GM18505 (cell line): ENCODE results near the gene LRRC4C.

ENCODE experiments used
- ATAC-seq: cut with Tn5 transposase; IDR thresholded peaks from one replicate; pipeline ENCODE4 v1.9.1; 2021; ENCODE audit not compliant: unreplicated experiment
- POLR2A ChIP-seq: IDR thresholded peaks from 4 replicates; pipeline ENCODE4 v1.6.1; 2011; ENCODE audit warnings: borderline replicate concordance; ENCODE audit not compliant: insufficient read depth, insufficient read length; ENCODE audit errors: extremely low read depth

The LRRC4C gene

GRCh38 chr11:41146326-41146725 lies 313.1 kb downstream of the LRRC4C start:
- no peak for ATAC-seq
- TF ChIP-seq POLR2A, result no peak

GRCh38 chr11:41145420-41145819 lies 314.0 kb downstream of the LRRC4C start:
- ATAC-seq, result no peak

GRCh38 chr11:41134971-41135370 lies 324.5 kb downstream of the LRRC4C start:
- TF ChIP-seq POLR2A, result no peak
- ATAC-seq, result no peak

More at GRCh38 chr11:41145420-41145819, 314.0 kb downstream of the LRRC4C start:
- no peak for TF ChIP-seq POLR2A

GRCh38 chr11:41133023-41133422 lies 326.4 kb downstream of the LRRC4C start:
- no peak for TF ChIP-seq POLR2A
- ATAC-seq, result no peak

- no peak for ATAC-seq
- no peak for TF ChIP-seq POLR2A
These were observed 337.9 kb downstream of the LRRC4C start for GRCh38 chr11:41121600-41121999.

GRCh38 chr11:41119484-41119883 lies 340.0 kb downstream of the LRRC4C start:
- ATAC-seq, result no peak
- TF ChIP-seq POLR2A, result no peak

- TF ChIP-seq POLR2A, result no peak
- ATAC-seq, result no peak
These were observed 340.9 kb downstream of the LRRC4C start for GRCh38 chr11:41118521-41118920.

- no peak for ATAC-seq
- TF ChIP-seq POLR2A, result no peak
These were observed 342.5 kb downstream of the LRRC4C start for GRCh38 chr11:41116970-41117369.

GRCh38 chr11:41115066-41115465 lies 344.4 kb downstream of the LRRC4C start:
- TF ChIP-seq POLR2A, result no peak
- no peak for ATAC-seq

GRCh38 chr11:41113160-41113559 lies 346.3 kb downstream of the LRRC4C start:
- no peak for ATAC-seq
- no peak for TF ChIP-seq POLR2A

- no peak for ATAC-seq
- no peak for TF ChIP-seq POLR2A
These were observed 348.9 kb downstream of the LRRC4C start for GRCh38 chr11:41110527-41110926.

- no peak for ATAC-seq
- TF ChIP-seq POLR2A, result no peak
These were observed 357.0 kb downstream of the LRRC4C start for GRCh38 chr11:41102471-41102870.

GRCh38 chr11:41099654-41100053 lies 359.8 kb downstream of the LRRC4C start:
- ATAC-seq, result no peak
- no peak for TF ChIP-seq POLR2A

- TF ChIP-seq POLR2A, result no peak
These were observed 374.3 kb downstream of the LRRC4C start for GRCh38 chr11:41085123-41085522.

GRCh38 chr11:41081756-41082285 lies 377.6 kb downstream of the LRRC4C start:
- TF ChIP-seq POLR2A, result no peak
- ATAC-seq, result no peak

More at GRCh38 chr11:41085123-41085522, 374.3 kb downstream of the LRRC4C start:
- no peak for ATAC-seq

- TF ChIP-seq POLR2A, result no peak
- ATAC-seq, result no peak
These were observed 385.1 kb downstream of the LRRC4C start for GRCh38 chr11:41074318-41074717.

GRCh38 chr11:41065432-41065831 lies 394.0 kb downstream of the LRRC4C start:
- TF ChIP-seq POLR2A, result no peak
- ATAC-seq, result no peak
